Measurements from ENCODE around the gene PLSCR3.

Gene PLSCR3

DNA sequence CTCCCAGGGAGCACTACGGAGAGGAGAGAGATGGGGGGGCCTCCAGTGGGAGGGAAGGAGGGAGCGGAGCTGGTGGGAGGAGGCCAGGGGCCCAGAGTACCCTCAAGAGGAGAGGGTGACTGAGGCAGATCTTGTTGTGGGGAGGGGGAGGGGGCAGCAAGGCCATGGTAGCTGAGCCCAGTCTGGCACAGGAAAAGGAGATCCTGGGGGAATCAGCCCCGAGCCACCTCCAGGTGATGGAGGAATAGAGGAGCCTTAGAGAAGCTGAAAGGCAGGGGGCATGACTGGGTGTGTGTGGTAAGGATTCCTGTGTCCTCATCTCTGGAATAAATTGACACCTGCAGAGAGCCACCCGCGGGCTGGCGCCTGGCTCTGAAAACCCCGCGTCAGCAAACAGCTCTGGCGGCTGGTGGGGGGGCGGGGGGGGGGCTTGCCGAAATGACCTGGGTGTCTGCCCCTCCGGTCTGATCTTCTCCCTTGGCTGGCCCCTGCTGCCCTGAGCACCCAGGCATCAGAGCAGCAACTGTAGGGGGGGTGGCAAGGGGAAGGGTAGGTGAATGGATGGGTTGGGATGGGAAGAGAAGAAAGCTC lies 12.0 kb upstream of the PLSCR3 start:
- no peak overlapping the region for H3K4me3 ChIP-seq (ENCODE audit: low read length)
- no peak for TF ChIP-seq ZNF274 (IDR thresholded peaks at IDR 0.05; ENCODE audit: low read depth, low read length)

DNA sequence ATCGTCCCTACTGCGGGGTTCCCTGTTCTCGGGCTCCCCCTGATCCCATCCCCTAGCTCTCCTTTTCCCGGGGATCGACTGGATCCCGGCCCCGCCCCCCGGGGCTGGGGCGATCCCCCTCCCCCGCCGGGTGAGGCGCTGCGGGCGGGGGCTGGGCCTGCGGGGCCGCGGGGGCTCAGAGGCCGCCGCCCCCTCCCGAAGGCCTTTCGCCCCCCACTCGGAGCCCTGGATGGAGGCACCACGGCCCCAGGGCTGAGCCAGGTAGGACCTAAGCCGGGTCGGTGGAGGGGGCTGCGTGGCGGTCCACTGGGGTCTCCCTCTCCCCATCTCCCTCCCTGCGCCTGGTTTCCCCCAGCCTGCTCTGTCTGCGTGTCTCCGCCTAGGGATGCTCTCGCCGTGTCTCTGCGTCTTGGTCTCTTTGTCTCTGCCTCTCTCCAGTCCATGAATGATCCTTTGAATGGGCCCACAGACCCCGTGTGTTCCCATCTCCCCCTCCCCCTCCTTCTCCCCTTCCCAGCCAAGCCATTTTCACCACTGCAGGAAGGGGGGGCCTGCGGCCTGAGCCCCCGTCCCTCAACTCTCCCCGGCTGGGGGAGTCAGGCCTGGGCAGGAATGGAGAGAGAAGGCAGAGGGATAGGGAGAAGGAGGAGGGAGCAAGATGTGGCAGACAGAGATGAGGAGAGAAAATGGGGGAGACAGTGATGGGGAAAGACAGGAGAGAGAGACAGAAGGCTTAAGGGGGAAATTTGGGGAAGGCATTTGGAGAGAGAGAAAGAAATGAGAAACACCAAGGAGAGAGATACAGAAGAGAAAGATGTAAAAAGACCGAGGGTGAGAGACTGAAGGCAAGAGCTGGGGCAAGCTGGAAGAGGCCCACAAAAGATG lies 11.3 kb upstream of the PLSCR3 start:
- peak overlapping the region; percentile 45; the same call in 1 of the 2 replicates for H3K4me3 ChIP-seq (ENCODE audit: low read length)
- no peak for TF ChIP-seq ZNF274 (IDR thresholded peaks at IDR 0.05; ENCODE audit: low read depth, low read length)

DNA sequence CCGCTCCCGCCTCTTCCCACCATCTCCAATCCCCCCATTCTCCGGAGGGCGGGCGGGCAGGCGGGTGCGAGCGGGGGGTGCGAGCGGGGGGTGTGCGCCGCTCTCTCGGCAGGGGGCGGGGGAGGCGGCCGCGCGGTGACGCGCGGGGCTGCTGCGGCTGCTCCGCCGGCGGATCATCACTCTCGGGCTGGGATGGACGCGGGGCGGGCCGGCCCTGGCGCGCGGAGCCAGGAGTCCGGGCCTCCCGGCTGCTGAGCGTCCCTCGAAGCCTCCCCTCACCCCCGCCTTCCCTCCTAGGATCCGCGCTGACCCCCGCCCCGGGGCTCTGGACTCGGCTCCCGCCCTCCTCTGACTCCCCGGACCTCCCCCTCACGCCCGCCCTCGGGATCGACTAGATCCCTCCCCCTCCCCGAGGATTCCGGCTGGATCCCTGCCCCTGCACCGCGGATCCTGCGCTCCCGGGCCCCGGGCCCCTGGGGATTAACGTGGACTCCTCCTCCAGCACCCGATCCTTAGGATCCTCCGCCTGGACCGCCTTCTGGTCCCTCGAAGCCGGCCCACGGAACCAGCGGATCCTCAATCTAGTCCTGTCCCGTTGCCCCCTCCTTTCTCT lies 10.5 kb upstream of the PLSCR3 start:
- no peak for TF ChIP-seq ZNF274 (IDR thresholded peaks at IDR 0.05; ENCODE audit: low read depth, low read length)
- peak overlapping the region; percentile 45; the same call in 1 of the 2 replicates for H3K4me3 ChIP-seq (ENCODE audit: low read length)

DNA sequence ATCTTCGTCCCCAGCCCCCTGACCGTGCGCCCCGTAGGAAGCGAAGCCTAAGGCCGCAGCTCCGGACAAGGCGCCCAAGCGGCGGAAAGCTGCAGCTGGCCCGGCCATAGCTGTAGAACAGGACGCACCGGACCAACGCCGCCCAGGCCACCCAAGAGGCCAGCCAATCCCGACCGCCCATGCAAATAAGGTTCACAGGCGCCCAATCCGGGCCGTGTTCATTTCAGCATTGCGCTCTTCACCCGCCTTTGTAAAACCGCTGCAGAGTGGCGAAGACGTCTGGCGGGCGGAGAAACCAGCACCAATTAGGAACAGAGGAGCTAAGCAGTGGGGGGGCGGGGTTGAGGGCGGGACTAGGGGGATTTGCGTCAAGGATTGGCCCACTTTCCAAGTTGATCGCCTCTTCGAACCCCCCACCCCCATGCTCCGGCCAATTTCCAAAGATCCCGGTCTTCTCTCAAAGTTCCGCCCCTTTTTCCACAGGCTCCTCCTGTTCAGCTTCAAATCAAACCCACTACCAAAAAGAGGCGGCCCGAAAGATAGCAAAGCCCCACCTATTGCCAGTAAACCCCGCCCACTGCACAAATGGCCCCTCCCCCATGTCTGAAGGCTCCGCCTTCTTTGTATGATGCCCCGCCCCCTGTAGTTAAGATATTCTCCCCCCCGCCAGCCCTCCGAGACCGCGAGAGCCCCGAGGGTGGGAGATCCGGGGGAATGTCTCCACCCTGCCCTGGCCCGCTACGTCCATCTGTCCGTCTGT lies 9.8 kb upstream of the PLSCR3 start, which contains the start of gene TMEM256:
TMEM256 (minus strand) TSS at position 121 of the 760 bp plus-strand sequence; CDS start at position 108, 13 bp downstream.
- TF ChIP-seq ZNF274 (IDR thresholded peaks at IDR 0.05; ENCODE audit: low read depth, low read length) = no peak
- H3K4me3 ChIP-seq (ENCODE audit: low read length) = peak within 1 kb of the TSS; percentile 78

DNA sequence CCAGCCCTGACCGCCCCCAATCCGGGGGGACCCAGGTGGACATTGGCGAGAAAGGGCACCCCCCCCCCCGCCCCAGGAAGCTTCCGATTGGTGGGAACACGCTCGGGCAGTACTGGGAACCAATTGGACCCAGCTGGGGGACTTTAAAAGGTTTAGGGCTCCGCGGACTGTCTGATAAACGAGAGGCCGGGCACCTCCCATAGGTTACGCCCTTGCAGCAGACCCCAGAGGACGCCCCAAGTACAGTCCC lies 9.3 kb upstream of the PLSCR3 start:
- TF ChIP-seq ZNF274 (IDR thresholded peaks at IDR 0.05; ENCODE audit: low read depth, low read length) = no peak
- H3K4me3 ChIP-seq (ENCODE audit: low read length) = peak overlapping the region; percentile 78

DNA sequence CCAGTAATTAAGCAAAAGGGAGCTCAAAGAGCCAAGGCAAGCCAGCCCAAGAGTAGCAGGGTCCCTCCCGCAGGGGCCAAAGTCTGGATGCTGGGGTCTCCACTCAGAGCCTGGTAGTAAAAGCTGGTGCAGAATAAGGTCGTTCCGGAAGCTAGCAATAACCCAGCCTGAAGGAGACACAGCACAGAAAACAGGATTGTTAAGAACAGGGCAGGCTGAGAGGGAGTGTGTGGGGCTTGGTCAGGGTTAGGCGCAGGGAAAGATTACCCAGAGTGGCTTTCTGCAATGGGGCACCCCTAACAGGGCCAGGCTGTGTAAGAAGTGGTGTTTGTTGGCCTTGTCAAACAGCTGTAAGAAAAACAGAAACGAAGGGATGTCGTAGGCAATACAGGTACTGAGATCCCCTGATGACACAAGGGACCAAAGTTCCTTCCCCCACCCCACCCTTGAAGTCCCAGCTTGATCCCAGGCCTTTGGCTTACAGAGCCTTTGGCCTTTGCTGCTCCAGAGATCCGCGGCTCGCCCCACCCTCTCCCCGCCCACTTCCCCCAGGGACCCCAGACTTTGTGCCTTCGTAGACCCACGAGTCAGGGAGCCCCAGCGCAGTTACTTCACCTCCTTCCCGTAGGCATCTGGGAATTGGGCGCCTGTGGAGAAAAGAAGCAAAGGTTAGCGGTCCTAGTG lies 8.9 kb upstream of the PLSCR3 start:
- TF ChIP-seq ZNF274 (IDR thresholded peaks at IDR 0.05; ENCODE audit: low read depth, low read length) = no peak
- peak overlapping the region; percentile 78 for H3K4me3 ChIP-seq (ENCODE audit: low read length)

DNA sequence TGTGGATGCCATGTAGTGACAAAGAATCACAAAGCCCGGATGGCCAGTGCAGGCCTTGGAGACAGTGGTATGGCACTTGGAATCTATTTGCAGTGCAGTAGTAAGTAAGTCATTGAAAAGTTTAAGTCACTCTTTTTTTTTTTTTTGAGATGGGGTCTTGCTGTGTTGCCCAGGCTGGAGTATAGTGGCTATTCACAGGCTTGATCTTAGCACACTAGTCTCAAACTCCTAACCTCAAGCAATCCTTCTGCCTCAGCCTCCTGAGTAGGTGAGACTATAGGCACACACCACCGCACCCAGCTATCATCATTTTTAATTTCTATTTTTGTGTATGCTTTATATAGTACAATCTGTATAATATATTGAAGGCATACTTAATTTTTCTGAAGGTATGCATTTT lies 4.3 kb upstream of the PLSCR3 start:
- H3K4me3 ChIP-seq (ENCODE audit: low read length) = no peak overlapping the region
- TF ChIP-seq ZNF274 (IDR thresholded peaks at IDR 0.05; ENCODE audit: low read depth, low read length) = no peak

DNA sequence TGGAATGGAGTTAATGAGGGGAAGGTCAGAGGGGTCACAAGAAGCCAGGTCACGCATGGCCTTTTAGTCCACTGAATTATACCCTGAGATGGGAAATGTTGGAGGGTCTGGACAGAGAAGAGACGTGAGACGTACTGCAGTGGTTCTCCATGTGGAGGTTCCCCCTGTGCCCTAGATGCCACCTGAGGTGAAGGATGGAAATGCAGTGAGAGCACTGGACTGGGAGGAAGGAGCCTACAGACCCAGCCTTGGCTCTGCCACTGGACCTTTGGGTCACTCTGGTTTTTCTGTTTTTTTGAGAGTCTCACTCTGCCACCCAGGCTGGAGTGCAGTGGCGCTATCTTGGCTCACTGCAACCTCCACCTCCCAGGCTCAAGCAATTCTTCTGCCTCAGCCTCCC lies 1.8 kb upstream of the PLSCR3 start:
- no peak overlapping the region for H3K4me3 ChIP-seq (ENCODE audit: low read length)
- no peak for TF ChIP-seq ZNF274 (IDR thresholded peaks at IDR 0.05; ENCODE audit: low read depth, low read length)

DNA sequence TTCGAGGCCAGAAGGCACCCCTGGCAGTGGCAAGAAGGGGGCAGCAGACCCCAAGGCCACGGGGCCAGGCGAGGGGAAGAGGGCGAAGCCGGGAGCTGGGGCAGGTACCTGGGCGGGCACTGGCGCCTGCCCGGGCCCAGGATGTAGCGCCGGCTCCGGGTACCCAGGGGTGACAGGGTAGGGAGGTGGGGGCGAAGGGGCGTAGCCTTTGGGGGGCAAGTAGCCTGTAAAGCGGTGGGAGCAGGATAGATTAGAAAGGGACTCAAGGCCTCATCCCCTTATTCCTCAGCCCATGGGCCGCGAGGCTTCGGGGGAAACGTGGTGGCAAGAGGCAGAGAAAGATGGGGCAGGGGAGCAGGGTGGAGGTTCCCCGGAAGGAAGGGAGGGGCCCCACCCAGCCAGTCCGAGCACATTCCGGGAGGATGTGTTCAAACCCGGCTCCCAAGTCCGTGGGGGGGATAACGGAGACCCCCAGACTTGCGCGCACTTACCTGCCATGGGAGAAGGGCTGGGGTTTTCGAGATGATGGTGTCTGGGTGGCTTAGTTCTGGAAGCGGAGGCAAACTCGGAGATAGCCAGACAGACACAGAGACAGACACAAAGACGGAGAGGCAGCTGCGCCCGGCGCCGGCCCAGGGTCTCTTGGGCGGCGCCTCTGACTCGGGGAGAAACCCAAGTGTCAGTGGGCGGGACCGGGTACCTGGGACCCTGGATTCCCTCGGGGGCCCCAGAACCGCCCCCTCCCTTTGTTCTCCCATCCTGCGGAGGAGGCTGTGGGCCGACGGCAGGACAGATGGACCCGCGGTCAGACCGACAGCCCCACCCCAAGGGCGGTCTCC lies 493 bp downstream of the PLSCR3 start:
- peak overlapping the region; percentile 81 for H3K4me3 ChIP-seq (ENCODE audit: low read length)
- no peak for TF ChIP-seq ZNF274 (IDR thresholded peaks at IDR 0.05; ENCODE audit: low read depth, low read length)

DNA sequence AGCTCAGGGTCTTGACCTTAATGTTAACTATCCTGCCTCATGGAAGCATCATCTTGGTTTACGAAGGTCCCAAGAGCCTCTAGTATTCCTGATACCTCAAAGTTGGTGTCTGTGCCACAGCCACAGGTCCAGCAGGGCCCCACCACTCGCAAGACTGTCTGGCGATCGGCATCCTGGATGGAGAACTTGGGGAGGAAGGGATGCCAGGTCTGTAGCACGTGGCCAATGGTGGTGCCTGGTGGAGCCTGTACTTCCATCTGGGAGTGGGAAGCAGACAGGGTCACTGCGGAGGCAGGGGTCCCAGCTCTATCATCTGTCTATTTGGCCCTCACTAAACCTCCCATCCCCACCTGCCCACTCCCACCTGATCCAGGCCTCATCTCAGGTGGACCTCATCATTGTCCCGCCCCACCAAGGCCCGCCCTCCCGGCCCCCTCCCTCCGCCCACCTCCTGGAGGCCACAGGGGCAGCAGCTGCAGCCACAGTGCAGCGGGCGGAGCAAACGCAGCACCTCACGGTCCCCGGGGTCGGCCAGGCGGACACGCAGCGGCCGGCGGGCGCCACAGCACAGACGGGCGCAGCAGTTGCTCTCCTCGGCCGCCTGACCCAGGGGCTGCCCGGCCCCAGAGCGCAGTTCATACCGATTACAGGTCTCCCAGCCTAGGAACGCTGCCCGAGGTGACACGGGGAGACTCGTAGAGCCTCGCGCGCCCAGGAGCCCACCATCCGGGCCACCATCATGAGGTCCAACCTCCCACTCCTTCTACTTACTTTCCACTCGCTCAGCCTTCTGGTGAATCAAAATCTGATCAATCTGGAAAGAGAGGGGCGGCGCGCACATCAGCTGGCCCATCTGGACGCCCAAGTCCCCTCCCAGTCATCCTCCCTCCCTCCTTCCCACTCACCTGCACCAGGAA lies 1.4 kb downstream of the PLSCR3 start:
- TF ChIP-seq ZNF274 (IDR thresholded peaks at IDR 0.05; ENCODE audit: low read depth, low read length) = no peak
- peak overlapping the region; percentile 81; the same call in 1 of the 2 replicates for H3K4me3 ChIP-seq (ENCODE audit: low read length)

DNA sequence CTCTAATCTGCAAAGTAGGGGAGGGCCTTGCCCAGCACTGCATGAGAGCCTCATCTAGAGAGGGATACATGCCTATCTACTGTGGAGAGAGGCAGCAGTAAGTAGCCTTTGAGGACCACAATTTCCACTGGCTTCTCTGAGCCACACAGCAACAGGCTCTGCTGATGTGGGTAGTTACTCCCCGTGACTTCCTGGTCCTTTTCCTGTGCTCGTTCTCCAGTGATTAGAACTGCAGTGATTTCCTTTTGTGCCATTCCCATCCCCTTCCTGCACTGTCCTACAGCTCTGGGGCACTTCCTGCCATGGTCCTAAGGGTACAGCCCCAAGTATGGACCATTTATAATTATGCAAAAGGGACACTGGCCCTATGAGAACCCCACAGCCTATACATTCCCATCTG lies 3.0 kb downstream of the PLSCR3 start:
- TF ChIP-seq ZNF274 (IDR thresholded peaks at IDR 0.05; ENCODE audit: low read depth, low read length) = no peak
- H3K4me3 ChIP-seq (ENCODE audit: low read length) = no peak overlapping the region

Data from GM08714 (cell line).